Activated effector memory CD4-positive, alpha-beta T cell treated with Interleukin-2 at 50 U/mL for 16 hours (primary cell): ENCODE measurements around the gene THUMPD3.

Source experiments
- DNase-seq: peaks from one replicate; pipeline ENCODE4 v3.0.0-alpha.2; 2020

Gene THUMPD3

GRCh38 chr3:9397906-9398699 is 35.2 kb downstream of the THUMPD3 start:
- DNase-seq: no peak

DNA sequence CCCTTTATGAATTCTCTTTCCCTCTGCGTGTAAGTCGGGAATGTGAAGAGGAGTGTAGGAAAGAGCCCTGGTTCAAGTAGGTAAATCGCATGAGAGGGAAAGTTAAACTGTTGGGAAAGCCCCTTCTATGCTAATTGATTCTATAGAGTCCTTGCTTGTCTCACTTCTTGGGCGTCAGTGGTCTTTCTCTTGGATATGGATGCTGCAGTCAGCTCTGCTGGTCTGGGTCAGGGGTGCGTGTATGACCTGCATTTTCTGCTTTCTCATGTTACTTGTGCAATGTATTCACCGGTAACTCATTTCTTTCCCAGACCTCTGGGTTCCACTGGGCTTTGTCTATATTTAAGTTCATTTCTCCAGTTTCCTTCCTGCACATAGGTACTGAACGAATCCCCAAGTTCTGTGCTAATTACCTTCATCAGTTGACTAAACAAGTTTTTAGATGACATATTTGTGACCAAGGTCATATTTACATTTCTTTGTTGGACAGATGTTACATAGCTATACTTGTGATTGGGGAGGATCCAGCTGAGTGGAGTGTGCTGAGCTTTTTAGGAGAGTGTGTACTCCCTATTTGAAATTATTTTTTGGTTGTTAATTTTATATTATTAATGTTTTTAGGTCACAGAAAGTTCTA is 36.0 kb downstream of the THUMPD3 start:
- DNase-seq: no peak

DNA sequence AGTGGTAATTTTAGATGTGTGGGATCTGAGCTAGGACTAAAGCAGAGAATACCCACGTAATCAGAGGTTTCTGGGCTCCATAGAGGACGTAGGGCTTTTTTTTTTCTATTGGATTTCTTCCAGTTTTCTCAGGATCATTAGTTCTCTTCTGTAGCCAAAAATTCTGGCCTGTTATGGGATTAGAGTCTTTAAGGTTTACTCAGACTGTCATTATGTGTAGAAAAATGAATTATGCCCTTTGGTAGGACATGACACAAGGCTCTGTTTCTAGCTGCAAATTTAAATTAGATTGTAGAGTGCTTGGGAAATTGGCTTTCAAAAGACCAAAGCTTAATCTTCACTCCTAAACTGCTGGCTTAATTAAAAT is 36.5 kb downstream of the THUMPD3 start:
- no peak for DNase-seq

DNA sequence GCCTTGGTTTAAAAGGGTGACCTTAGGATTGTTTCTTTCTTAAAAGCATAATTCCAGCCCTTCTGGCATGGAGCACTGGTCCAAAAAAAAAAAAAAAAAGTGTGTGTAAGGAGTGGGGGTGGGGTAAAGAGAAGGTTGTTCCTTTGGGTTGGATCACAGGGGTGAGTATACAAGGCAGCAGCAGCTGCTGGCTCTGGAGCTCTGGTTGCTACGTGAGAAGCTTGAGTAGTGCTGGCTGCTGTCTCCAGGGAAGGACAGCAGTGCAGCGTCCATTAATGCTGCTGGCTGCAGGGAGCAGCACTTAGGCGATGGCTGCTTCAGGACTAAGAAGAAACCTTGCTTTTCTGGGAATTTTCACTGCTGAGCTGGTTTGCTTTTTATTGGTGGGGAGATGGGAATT is 36.9 kb downstream of the THUMPD3 start:
- DNase-seq: no peak

- DNase-seq: no peak
These were observed 37.8 kb downstream of the THUMPD3 start for GRCh38 chr3:9400616-9401015.

DNA sequence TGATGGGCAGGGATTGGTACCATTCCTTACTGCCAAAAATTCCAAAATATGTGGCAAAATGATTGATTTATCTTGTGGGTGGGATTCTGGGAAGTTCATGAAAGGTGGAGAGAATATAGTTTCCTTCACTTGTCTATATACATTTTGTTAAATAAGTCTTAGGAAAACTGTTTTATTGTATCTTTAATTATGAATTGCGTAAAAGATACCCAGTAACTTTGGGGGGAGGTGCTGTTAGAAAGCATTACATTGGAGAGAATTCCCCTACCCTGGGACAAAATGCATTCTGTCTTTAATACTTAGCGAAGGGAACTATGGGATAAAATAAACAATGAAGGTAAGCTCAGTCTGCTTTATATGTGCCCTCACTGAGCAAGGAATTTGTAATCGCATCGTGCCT is 39.1 kb downstream of the THUMPD3 start:
- no peak for DNase-seq

- DNase-seq: no peak
These were observed 39.8 kb downstream of the THUMPD3 start for GRCh38 chr3:9402410-9403228.

DNA sequence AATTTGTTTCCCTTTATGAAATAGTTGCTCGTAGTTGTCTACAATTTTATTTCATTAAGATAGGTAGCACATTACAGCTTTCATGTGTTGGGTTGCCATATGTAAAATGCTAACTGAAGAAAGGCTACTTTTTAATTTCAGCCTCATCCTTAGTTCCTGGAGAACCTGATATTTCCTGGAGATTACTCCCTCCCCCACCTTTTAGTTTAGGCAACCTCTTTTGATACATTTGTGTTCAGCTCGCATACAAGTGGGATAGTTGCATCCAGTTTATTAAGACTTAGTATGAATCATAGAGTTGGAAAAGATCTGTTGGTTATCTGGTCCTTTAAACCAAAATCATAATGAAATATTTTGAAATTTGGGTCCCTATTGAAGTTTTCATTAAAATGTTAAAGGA is 40.6 kb downstream of the THUMPD3 start:
- no peak for DNase-seq

- no peak for DNase-seq
These were observed 41.8 kb downstream of the THUMPD3 start for GRCh38 chr3:9404680-9405079.

- no peak for DNase-seq
These were observed 42.9 kb downstream of the THUMPD3 start for GRCh38 chr3:9405756-9406155.

GRCh38 chr3:9406856-9407626 is 44.2 kb downstream of the THUMPD3 start:
- no peak for DNase-seq

DNA sequence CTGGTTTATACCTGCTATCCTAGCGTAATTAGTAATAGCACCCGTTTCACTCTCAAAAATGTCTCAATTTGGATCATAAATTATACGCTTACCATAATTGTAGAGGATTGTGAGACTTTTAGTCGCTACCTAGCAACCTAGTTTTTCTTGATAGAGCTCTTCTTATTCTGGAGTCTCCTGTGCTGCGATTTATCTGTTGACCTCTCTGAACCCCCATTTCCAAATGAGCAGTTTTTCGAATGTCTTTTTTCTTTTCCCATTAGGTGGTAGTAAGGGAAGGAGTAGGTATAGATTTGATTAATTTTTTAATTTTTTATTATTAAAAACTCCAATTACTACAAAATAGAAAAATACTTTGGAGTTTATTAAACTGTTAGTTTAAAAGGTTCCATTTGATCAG is 45.2 kb downstream of the THUMPD3 start:
- DNase-seq: no peak

- DNase-seq: no peak
These were observed 45.7 kb downstream of the THUMPD3 start for GRCh38 chr3:9408546-9408945.

DNA sequence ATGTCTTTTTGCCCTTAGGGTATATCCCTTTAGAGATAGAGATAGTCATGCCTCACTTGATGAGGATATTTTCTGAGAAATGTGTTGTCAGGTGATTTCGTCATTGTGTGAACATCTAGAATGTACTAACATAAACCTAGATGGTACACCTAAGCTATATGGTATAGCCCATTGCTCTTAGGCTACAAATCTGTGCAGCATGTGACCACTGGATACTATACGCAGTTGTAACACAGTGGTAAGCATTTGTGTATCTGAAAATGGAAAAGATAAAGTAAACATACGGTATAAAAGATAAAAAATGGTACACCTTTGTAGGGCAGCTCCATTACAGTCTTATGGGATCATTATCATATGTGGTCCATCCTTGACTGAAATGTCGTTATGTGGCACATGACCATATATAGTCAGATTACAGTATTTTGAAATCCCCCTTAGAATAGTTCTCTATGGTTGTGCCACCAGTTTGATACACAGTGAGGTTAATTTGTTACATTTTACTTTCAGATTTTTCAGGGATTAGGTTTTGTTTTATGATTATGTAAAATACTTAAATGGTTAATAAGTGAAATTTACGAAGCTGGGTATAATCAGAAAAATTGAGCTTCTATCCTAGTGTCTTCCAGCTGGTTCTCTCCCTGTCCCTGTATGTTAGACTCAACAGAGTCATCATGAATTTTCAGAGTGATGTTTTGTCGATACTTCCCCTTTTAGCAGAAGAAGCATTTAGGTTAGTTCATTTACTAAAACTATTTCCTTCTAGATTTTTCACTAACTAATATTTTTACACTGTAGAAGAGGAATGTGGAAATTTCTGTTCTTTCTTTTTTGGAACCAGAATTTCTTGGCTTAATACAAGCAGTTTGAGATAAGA is 47.4 kb downstream of the THUMPD3 start:
- no peak for DNase-seq

DNA sequence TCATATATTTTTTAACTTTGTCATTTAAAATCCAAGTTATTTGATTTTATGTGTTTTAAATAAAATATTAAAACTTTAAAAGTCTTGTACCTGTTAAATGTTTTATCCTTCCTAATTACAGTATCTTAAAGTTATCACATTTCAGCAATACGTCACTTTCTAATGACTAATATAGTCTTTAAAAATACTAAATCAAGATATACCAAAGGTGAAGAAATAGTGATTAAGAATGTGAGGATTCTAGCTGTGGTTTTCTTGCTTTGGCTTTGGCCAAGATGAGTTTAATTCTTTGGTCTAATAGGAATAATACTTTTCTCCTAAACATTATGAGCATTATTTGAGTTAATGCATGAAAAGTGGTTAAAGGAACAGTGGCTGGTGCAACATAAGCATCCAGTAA is 48.4 kb downstream of the THUMPD3 start:
- DNase-seq: no peak

- no peak for DNase-seq
These were observed 49.4 kb downstream of the THUMPD3 start for GRCh38 chr3:9412293-9412692.

GRCh38 chr3:9414826-9415225 is 52.0 kb downstream of the THUMPD3 start:
- no peak for DNase-seq

GRCh38 chr3:9415485-9416138 is 52.8 kb downstream of the THUMPD3 start:
- no peak for DNase-seq

DNA sequence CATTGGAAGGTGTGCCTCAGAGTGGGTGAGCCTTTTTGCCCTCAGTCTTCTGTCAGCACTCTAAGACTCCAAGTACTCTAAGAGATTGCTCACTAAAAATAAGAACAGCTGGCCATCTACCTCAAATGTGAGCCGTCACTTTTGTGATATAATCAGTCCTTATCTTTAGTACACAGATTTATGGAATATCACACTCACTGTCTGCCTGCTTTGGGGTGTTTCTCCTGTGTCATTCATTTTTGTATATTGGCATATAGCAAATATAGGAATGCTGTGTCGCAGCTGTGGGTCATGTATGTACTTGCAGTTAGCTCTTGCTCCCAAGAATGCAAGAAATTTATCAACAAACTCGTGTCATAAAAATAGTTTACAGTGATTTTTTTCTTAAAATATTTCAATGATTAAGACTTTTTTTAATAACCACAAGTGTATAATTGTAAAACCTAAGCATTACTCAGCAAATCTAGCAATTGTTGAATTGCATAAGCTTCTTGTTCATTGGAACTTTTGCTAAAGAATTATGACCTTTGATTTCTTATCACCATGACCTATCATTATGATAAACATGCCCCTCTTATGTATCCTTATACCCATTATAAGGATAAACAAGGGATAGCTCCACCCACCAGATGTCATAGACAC is 53.4 kb downstream of the THUMPD3 start:
- no peak for DNase-seq

- no peak for DNase-seq
These were observed 58.1 kb downstream of the THUMPD3 start for GRCh38 chr3:9420850-9421549.
